HG03025 (cell line): ENCODE measurements around the gene NKIRAS1.
"Not testable (repeated sequence)": the region's sequence is repeated elsewhere in the genome, so short reads cannot be mapped to it uniquely, and the experiment has no call there.

Experiments
- ATAC-seq: cut with Tn5 transposase; IDR thresholded peaks from one replicate; pipeline ENCODE4 v1.9.1; 2021; ENCODE audit warnings: mild to moderate bottlenecking, moderate library complexity; ENCODE audit not compliant: unreplicated experiment, low FRiP score

Gene NKIRAS1

DNA sequence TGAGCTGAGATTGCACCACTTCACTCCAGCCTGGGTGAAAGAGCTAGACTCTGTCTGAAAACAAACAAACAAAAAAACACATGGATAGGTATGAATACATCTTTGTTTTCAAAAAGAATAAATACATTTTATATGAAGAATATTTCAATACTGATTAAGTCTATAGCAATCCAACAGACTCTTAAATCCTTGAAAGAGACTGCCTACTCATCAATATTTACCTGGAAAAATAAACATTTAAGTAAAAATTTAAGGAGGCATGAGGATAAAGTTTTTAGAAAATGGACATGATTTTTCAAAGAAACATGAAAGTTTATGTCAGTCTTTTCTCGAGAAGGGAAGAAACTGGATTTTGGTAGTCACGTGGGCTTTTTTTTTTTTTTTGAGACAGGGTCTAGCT is 5.4 kb downstream of the NKIRAS1 start:
- ATAC-seq = no peak

- ATAC-seq = no peak
Observed at GRCh38 chr3:23909341-23909740, 7.4 kb downstream of the NKIRAS1 start.

- ATAC-seq = no peak
Observed at GRCh38 chr3:23904545-23904944, 12.2 kb downstream of the NKIRAS1 start.

DNA sequence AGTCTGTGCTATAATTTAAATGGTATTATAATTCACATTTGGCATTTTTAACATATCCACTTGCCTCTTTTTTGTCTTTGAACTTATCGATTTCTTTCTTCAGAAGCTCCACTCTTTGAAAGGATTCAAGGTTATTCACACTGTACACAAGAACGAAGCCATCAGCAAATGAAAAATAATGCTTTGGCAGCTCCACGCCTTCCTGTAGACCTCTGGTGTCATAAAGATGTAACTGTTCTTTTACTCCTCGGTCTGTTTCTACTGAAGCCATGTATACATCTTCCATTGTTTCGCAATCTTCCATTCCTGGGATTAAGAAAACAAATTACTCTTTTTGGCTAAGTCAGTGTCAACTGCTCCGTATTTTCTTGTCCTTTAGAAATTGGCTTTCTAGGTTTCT is 16.0 kb downstream of the NKIRAS1 start:
- no peak for ATAC-seq

GRCh38 chr3:23895181-23895580 is 21.6 kb downstream of the NKIRAS1 start:
- ATAC-seq = no peak

DNA sequence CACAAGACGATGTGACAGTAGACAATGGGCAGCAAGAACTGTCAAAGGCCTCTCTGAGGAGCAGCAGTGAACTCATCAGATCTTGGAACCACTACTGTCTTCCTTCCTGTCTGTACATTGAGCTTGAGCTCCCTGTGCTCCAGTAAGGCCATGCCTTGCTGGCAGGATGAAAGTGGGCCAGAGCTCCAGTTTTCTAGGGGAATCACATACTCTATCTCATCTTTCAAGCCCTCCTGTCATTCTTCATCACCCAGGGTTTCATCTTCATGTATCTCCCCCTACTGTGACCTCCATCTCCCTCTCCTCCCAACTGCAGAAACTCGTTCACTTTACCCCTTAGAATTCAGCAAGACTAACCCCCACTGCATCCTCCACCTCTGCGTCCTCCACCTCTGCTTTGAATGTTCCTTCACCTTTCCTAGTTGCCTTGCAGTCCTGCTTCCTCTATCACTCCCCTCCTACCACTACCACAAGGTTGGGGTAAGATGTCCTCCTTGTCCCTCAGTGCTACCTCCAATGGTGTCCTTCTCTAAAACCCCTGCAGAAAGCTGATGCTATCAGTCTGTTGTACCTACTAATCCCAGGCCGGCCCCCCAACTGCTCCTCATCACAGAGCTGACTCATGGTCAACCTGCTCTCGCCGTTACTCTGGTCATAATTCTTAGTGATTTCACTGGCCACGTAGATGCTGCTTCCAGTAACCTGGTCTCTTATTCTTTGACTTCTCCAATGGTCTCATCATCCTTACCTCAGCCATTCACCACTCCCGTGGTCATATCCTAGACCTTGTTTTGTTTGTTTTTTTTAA is 22.3 kb downstream of the NKIRAS1 start:
- ATAC-seq = no peak

GRCh38 chr3:23889950-23890349 is 26.8 kb downstream of the NKIRAS1 start:
- ATAC-seq = no peak

DNA sequence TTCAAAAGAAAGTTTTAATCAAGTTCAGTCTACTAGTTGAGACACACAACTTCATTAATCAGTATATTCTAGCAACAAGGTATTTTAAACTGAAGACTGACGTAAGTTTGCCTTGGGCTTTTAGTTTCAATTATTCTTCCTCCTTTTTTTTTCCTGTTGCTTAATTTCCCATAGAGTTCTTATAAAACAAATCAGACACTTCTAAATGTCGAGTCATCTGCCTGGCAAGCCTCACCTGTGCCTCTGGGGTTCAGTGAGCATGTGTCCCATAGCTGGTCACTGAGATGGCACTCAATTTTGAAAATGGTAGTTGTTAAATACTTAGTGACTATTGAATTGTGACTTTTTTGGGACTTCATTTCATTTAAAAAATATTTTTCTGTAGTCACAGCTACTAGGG is 27.4 kb downstream of the NKIRAS1 start:
- no peak for ATAC-seq

- ATAC-seq = no peak
Observed at GRCh38 chr3:23888617-23889228, 28.1 kb downstream of the NKIRAS1 start.

GRCh38 chr3:23886311-23886710 is 30.5 kb downstream of the NKIRAS1 start:
- no peak for ATAC-seq

DNA sequence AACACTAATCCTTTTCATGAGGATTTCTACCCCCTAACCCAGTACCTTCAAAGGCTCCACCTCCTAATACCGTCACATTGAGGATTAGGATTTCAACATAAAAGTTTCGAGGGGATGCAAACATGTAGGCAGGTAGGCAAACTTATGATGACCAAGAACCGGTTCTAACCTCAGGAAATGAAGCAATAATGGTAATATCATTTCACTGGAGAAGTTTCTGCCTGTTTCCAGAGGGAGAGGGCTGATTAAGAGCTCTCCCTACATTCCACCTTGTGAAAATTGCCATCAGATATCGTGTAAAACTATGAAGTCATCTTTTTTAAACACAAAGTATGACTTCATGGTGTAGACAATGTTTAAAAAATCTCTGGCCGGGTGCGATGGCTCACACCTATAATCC is 31.6 kb downstream of the NKIRAS1 start:
- ATAC-seq = no peak

DNA sequence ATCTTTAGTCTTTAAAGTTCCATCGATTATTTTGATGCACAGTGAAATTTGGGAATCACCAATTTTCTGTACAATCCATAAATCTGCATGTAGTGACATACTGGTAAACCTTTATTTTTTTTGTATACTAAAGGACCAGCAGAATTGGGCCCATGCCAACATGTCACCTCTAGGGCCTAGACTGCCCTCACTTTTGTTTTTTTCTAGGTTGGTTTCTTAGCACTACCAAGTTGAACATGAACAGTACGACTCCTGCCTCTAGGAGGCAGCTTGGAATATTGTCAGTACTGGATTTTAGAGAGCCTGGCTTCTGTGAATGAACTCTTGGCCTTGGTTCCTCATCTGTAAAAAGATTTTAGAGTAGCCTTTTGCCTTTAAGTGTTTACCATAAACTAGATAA is 32.3 kb downstream of the NKIRAS1 start:
- no peak for ATAC-seq

GRCh38 chr3:23882487-23882918 is 34.3 kb downstream of the NKIRAS1 start:
- no peak for ATAC-seq

GRCh38 chr3:23881993-23882392 is 34.8 kb downstream of the NKIRAS1 start:
- not testable (repeated sequence) for ATAC-seq

DNA sequence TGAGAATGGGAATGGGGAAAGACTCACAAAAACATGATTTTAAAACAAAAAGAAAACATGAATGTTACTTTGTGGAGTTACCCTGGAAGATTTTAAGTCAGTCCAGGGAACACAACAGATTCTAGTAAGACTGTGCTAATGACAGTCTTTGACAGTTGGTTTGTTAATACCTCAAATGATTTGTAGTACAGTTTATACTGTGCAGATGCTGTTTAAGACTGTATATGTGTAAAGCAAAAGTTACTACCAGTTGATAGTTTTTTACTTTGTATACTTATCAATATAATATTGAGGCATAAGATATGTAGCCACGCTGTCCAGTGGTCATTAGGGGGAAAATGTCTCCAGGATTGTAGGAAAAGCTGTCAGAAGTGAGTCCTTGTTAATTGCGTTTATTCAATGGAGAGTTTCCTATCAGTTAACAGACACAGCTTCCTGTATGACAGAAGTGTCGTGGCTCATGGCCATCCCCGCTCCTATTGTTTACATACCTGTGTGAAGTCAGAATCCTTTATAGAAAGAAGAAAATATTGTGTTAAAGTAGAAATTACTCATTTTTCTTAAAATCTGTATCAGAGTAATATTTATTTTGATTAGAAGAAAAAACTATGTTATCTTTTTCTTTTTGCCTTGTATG is 36.0 kb downstream of the NKIRAS1 start:
- no peak for ATAC-seq

DNA sequence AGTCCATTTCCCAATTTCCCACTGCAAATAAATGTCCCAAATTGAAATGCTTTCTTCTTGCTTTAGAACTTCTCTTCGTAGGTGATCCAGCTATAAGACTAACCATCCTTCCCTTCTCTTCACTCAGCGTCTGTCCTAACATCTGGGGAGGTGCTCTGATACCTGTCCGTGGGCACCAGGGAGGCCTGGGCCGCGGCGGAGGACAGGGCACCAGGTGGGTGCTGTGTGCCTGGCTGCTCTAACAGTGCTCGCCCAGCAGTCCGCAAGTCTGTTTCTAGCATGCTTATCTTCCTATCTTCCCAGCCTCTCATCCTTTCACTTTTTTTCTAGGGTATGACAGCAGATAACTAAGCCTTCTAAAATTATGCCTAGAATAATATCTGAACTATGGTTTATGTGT is 37.3 kb downstream of the NKIRAS1 start:
- ATAC-seq = no peak

- ATAC-seq = no peak
Observed at GRCh38 chr3:23877329-23877980, 39.3 kb downstream of the NKIRAS1 start.

- no peak for ATAC-seq
Observed at GRCh38 chr3:23876923-23877322, 39.9 kb downstream of the NKIRAS1 start.

- ATAC-seq = no peak
Observed at GRCh38 chr3:23875113-23875725, 41.6 kb downstream of the NKIRAS1 start.

GRCh38 chr3:23874359-23875112 is 42.3 kb downstream of the NKIRAS1 start:
- no peak for ATAC-seq
